Middle frontal gyrus (tissue), 1 donor: ENCODE results near the gene FABP6.
"Not testable (repeated sequence)": the region's sequence is repeated elsewhere in the genome, so short reads cannot be mapped to it uniquely, and the experiment has no call there.

Source experiments
- DNase-seq: peaks from one replicate; pipeline ENCODE4 v3.0.0-alpha.2; 2015; ENCODE audit warnings: low spot score; ENCODE audit errors: extremely low spot score

FABP6 gene, protein sequence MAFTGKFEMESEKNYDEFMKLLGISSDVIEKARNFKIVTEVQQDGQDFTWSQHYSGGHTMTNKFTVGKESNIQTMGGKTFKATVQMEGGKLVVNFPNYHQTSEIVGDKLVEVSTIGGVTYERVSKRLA

DNA sequence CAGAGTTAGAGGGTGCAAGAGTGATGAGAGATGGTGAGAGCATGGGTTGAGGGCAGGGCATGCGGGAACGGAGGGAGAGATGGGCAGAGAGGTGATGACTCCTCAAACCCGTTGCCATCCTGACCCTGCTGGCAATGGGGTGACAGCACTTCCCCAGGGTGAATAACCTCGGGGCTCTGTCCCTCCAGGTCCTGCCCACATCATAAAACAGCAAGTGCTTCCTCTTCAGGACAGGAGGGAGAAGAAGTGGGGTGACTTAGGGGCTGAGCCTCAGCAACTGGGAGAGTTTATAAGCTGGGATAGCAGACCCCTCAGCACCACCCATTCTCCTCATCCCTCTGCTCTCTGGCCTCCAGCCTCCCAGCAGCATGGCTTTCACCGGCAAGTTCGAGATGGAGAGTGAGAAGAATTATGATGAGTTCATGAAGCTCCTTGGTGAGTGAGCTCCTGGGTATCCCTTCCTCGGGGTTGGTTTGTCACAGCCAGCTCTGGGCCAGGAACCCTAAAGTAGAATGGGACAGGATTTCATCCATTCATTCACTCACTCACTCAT is at the start of gene FABP6:
Gene FABP6, plus strand, starts transcription at position 317 of the 553 bp plus-strand sequence. Its CDS starts 52 bp downstream, at position 369.
- DNase-seq: no peak

DNA sequence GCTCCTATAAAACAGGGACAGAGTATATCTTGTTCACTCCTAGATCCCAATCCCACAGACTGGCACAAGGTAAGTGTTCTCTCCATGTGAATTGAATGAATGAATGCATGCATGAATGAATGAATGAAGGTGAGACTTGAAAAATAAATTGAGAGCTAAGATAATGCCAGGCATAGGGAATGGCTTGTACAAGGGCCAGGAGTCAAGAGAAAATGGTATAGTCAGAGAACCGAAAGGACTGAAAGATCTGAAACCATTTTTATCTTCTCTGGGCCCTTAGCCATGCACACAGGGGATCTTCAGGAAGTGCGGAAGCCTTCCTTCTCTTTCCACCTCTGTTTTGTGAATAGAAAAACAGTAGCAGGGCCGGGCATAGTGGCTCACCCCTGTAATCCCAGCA is 48.4 kb upstream of the FABP6 start:
- DNase-seq: no peak

DNA sequence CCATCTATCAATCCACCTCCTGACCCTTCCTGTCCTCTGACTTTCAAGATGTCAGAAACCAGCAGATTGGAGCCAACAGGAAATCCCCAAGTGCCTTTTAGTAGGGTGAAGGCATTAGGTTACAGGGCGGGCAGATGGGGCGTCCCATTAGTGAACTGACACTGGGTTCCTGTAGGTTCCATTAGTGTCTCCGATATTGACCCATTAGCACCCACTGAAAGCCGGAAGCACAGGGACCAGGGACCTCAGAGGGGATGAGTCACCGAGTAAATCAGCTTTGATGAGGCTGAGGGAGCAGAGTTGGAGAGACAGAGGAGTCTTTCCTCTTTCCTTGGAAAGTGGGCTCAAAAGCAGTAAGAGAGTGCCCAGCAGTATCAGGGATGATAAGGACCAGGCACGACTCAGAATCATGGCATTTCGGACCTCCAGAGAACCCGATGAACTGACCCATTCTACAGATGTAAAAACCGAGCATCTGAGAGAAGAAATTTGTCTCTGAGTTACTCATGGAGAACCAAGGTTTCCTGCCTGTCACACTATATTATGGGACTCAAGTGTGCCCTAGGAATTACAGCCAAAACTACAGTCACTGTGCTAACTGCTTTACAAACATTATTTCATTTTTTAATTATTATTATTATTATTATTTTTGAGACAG is 47.2 kb upstream of the FABP6 start:
- DNase-seq: no peak

DNA sequence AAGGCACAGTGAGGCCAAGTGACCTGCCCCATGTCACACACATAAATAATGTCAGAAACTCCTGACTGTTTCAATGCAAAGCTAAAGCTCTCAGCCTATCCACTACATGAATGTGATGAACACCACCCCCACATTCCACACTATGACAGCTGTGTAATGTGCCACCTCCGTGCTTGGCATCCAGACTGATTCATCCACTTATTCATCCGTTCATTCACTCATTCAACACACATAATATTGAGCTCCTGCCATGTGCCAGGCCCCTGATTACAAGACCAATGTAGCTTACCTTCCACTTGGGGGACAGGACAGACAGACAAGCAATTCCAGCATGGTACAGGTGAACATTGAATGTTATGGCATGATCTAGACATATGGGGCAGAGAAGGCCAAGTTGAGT is 46.2 kb upstream of the FABP6 start:
- no peak for DNase-seq

DNA sequence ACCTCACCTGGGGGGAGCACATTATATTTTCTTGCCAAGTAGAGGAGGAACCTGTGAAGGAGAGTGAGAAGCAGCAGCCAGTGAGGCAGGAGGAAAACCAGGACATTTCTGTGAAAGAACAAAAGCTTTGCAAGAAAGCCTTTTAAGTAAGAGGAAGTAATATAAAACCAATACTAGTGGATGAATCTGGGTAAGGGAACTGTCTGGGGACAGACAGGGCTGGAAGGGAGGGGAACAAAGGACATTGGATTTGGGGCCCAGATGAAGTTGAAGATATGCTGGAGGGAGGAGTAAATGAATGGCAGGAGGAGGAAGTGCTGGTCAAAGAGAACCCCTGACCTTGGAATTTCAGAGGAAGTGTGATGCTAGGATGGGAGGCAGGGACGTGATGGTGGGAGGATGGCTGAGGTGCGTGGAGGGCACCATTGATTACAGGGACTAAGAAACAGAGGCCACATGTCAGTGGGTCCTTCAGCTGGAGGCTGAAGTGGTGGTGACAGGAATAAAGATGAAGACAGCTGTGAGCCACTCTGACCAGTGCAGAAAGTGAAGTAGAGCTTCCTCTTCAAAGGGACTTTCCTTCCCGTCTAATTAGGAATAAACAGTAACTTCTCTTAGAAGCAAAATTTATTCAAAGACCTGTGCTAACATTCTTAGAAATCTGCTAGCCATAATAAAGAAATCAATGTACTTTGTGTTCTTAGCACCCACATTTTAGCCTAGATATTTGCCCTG is 43.5 kb upstream of the FABP6 start:
- no peak for DNase-seq

DNA sequence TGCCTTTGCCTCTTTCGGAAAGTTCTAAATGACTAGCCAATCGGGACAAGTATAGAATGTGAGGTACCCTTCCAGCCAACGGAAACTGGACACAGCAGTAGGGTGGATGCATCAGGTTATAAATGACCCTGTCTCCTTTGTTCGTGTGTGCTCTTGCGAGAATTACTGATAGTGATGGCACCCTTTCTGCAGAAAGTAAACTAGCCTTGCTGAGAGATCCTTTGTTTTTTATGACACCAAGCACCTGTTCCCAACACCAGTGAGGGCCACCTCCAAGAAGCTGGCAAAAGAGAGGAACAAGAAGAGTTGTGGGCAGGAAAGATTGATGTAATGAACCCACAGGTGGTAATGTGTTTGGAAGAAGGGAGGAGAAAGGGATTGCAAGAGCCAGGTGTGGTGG is 42.8 kb upstream of the FABP6 start:
- DNase-seq: no peak

DNA sequence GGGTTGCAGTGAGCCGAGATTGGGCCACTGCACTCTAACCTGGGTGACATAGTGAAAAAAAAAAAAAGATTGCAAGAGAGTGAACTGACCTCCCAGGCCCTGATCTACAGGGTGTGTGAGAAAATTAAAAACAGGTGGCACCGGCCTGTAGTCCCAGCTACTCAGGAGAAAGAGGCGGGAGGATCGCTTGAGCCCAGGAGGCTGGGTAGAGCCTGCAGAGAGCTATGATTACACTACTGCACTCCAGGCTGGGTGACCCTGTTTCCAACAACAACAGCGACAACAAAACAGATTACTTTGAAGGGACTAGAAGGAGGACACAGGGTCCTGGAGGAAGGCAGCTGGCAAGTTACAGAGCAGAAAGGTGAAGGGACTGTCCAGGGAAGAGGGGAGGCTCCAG is 42.2 kb upstream of the FABP6 start:
- no peak for DNase-seq

DNA sequence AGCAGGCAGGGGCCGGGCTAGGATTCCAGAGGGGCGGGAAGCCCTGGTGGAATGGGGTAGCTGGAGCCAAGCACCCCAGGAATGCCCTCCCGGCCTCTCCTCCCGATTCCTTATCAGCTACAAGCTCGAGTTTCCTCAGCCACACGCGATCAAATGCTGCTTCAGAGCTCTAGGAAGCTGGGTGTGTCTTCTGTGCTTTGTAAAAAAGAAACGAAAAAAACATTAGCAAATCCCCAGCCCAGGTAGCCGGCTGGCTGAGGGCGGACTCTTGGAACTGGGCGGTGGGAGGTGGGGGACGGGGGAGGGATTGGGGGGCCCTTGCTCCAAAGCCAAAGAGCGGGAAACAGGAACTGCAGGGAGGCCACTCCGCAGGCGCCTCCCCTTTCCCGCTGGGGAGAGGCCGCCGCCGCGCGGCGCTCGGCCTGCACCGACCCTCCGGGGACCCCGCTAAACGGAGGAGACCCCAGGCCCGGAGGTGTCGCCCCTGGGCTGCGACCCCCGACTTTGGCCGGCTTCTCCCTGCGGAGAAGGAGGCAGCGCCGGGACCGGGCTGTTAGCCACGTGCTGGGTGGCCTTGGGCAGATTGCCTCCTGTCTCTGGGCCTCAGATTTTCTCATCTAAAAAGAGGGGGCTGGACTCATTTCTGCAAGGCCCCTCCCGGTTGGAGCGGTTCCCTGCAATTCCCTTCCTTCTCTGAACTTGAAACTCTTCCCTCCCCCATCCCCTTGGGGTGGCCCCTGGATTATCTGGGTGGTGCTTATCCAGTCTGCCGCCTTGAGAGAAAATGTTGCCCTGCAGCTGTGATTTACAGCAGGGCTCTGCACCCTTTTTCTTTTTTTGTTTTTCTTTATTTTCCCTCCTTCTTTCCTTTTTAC is 40.9 kb upstream of the FABP6 start:
- no peak for DNase-seq

DNA sequence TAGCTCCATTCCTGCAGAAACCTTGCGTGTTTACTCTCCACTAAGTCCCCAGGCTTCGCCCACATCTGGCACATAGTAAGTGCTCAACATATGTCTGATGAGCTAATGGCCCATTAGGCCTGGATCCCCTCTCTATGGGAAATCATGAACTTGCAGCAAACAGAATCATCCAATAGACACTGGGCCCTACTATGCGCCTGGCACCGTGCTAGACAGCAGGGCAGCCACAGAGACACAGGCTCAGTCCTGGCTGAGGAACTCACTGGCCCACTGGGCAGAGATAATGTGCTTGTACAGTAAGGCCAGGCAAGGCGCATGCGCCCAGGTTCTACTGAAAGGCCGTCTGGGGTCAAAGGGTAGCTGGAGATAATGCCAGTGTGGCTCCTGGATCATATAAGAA is 36.9 kb upstream of the FABP6 start:
- DNase-seq: no peak

DNA sequence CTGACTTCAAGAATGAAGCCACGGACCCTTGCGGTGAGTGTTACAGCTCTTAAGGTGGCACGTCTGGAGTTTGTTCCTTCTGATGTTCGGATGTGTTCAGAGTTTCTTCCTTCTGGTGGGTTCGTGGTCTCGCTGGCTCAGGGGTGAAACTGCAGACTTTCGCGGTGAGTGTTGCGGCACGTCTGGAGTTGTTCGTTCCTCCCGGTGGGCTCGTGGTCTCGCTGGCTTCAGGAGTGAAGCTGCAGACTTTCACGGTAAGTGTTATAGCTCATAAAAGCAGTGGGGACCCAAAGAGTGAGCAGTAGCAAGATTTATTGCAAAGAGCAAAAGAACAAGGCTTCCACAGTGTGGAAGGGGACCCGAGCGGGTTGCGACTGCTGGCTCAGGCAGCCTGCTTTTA is 36.2 kb upstream of the FABP6 start:
- not testable (repeated sequence) for DNase-seq

DNA sequence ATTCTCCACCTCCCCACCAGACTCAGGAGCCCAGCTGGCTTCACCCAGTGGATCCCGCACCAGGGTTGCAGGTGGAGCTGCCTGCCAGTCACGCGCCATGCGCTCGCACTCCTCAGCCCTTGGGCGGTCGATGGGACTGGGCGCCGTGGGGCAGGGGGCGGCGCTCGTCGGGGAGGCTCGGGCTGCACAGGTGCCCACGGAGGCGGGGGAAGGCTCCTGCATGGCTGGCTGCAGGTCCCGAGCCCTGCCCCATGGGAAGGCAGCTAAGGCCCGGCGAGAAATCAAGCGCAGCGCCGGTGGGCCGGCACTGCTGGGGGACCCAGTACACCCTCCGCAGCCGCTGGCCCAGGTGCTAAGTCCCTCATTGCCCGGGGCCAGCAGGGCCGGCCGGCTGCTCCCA is 35.5 kb upstream of the FABP6 start:
- not testable (repeated sequence) for DNase-seq

DNA sequence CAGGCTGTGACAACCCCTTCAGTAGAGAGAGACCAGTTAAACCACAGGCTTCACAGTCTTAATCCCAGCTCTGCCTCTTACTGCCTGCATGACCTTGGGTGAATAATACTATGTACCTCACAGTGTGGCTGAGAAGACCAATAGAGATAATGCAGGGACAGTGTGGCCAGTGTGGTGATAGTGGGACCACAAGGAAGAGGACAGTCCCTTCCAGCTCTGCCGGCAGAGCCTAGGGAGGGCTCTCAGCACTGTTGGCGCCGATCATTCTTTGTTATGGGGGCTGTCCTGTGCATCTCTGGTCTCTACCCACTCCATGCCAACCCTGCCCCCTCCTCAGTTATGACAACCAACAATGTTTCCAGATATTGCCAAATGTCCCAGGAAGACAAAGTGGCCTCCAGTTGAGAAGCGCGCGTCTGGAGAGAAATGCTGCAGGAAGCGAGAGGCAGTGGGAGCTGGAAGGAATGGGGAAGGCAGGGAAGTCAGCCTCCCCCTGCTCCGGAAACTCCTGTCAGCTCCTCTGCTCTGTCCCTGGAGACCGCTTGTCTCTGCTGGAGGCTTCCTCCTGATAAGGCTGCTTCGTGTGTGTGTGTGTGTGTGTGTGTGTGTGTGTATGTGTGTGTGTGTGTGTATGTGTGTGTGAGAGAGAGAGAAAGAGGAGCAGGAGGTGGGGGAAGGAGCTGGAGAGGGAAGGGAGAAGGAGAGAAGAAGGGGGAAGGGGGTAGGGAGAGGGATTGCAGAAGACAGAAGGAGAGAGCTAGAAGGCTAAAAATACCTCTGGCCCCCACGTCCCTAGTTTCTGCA is 31.8 kb upstream of the FABP6 start:
- DNase-seq: no peak

DNA sequence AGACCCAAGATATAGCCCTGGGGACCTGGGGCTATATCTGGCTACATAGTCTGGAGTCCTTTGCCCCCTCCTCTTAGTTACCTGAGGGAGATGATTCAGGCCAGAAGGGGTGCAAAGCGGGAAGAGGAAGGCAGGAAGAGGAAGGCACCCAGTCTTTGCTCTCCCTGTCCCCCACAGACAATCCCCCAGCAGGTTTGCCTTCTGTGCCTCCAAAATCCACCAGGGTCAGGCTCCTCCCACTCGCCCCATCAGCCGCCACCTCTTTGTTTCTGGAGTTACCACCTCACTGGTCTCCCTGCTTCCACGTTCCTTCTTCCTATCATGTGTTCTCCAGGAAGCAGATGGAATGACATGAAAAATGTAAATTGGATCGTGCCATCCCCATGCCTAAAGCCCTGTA is 31.2 kb upstream of the FABP6 start:
- DNase-seq: no peak

DNA sequence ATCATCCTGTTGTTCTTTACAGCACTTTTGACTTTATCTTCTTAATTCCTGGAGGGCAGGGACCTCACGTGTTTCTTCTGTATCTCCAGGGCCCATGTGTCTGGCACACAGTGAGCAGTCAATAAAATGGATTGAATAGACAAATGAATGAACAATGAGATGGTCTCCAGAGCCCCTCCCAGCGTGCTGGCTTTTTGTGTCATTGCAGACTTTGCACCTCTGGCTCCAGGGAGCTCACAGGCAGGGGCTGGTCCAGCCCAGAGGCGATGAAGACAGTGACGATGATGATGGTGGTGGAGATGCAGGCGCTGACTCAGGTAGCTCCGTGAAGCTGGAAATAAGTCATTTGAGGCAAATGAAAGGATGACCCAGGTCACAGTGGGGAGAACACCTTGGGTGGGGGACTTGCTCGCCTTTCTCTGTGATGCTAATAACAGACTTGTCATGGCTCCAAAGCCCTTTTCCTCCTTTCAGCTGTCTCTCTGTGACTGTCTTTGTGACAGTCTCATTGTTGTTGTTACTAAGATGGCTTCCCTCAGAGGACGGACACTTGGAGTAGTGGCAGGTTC is 30.4 kb upstream of the FABP6 start:
- no peak for DNase-seq

DNA sequence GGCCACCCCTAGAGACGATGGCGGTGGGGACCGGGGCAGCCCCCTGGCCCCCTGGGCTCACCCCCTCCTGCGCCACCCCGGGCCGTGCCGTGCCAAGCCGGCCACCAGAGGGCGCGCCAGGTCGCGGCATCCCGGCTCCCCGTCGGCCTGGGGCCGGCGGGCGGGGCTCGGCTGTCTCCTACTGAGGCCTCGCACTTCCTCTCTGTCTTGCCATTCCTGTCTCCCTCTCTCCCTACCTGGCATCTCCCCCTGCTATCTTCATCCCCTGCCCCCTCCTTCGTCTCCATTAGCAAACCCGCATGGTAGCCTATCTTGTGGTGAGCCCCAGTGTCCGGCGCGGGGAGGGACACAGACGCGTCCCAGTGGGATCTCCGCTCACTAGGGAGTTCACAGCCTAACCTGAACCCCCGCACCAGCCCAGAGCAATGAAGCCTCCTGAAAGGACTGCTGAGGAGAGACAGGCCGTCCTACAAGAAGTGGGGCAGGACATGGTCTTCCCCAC is 29.8 kb upstream of the FABP6 start:
- no peak for DNase-seq

DNA sequence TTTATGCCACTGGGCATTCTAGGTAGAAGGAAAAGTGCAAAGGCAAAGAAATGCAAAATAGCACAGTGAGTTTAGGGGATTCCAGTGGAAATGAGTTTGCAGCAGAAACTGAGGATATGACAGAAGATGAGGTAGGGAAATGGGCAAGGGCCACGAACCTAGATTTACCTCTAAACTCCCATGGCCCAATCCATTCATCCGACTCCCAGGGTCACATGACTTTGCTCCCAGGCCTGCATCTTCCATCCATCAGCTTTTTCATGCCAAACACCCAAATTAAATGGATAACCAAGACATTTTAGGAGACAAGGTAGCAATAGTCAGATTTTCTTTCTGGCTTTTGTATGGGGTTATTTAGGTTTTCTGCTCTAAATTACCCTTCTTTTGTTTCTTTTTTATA is 22.2 kb upstream of the FABP6 start:
- no peak for DNase-seq

DNA sequence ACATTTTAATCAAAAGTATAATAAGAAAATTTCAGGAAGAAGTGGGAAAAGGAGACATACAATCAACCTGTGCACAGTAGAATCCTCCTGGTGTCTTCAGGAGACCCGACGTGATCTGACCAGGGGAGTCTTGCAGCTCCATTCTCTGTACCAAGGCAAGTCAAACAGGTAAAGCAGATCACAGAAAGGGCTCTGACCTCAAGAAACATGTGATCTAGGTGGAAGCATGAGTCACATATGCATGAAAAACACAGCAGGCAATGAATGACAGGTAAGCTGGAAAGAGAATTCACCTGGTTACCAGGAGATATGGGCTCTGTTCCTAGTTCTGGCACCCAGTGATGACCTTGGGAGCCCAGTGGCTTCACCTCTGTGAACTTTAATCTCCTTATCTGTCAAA is 19.4 kb upstream of the FABP6 start:
- no peak for DNase-seq

DNA sequence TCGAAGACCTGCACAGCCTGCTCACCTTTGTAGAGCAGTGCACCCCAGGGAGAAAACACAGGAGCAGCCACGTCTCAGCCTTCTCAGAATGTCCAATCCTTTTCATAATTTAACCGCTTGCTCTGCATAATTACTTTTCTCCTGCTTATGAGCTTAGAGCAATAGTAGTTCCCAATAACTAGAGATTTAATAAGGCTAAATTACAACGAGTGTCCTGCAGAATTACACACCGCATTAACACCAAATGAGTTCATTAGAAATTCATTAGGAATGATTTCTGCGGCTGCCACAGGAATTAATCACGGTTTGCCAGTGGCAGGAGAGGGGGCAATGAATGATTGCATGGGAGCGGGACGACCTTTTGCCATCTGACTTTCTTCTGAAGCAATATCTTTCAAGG is 18.7 kb upstream of the FABP6 start:
- no peak for DNase-seq

DNA sequence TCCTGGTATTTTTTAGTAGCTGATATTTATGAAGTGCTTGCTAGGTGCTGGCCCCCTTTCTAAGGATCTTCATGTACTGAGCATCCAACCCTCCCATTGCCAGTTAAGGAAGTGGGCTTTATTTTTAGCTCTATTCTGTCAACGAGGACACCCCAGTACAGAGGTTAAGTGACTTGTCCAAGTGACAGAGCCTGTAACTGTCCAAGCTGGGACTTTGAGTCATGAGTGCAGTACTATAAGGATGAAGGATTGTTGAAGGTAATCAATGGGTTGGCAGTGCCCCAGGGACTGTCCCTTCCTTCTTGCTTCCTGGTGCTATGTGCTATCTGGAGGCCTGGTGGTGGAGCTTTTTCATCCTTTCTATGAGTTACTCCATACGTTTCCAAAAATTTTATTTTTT is 18.0 kb upstream of the FABP6 start:
- DNase-seq: no peak

DNA sequence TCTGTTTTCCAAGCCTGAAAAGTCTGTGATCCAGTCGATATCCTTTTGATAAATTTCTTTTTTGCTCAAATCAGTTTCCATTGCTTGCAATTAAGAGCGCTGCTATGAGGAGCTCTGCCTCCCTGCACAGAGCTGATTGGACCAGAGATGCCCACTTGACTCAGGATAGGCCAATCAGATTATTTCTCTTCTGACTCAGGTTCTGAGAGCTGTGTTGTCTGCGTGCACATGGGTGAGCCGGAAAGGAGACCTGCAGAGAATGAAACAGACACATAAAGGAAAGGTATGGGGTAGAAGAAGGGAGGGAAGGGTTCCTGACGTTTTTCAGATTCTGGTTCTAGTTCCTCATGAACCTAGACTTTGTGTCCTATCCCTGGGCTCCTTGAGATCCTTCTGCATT is 15.8 kb upstream of the FABP6 start:
- no peak for DNase-seq
